Measurements from ENCODE around the gene CDH4. TPM values are rescaled to one million over a fixed set of nuclear protein-coding genes. Genes with fewer than 3 reads are reported as not detected.

CDH4 gene
- total RNA-seq, 1 donor from 2014 or later, result 3.2 TPM

GRCh38 chr20:61937146-61937962 is 685.3 kb downstream of the CDH4 start:
- no peak overlapping the region for H3K4me3 Mint-ChIP-seq (ENCODE audit: unreplicated experiment)
- Histone ChIP-seq H3K27me3 (ENCODE audit: insufficient read depth, low read length) (no peaks in the 10 kb centered on the region), H3K27ac (ENCODE audit: low read depth, low read length) (no peak overlapping the region), H3K9me3 (ENCODE audit: insufficient read depth, low read depth, low read length) (no peaks in the 10 kb centered on the region), H3K4me3 (ENCODE audit: insufficient read depth, low read depth, low read length) (no peak overlapping the region), H3K79me2 (ENCODE audit: insufficient read depth, low read length) (no peaks in the 10 kb centered on the region), H3K9ac (ENCODE audit: low read length) (no peak overlapping the region), H4K20me1 (ENCODE audit: insufficient read depth, low read length) (no peaks in the 10 kb centered on the region), H2AFZ (ENCODE audit: low read depth, low read length) (no peak overlapping the region), H3K4me1 (ENCODE audit: insufficient read depth, low read length) (no peaks in the 10 kb centered on the region), H3K4me2 (ENCODE audit: low read length) (no peak overlapping the region), H3K36me3 (ENCODE audit: insufficient read depth, low read length) (no peaks in the 10 kb centered on the region)
- no peak for TF ChIP-seq EZH2 (IDR thresholded peaks at IDR 0.05; ENCODE audit: insufficient read depth, low read length)
- TF ChIP-seq CTCF (IDR thresholded peaks at IDR 0.05; ENCODE audit: insufficient read depth, low read depth, low read length), result no peak
- peaks cover 2% of the 10 kb centered on the region for H3K36me3 Mint-ChIP-seq (ENCODE audit: low read depth, unreplicated experiment)
- DNase-seq (ENCODE audit: low read depth) (no peak), FAIRE-seq (no peak)
- no peaks in the 10 kb centered on the region for H3K9me3 Mint-ChIP-seq (ENCODE audit: unreplicated experiment)
- H3K4me1 Mint-ChIP-seq (ENCODE audit: low read depth, unreplicated experiment), result no peaks in the 10 kb centered on the region
- peaks cover 12% of the 10 kb centered on the region for H3K27me3 Mint-ChIP-seq (ENCODE audit: low read depth, unreplicated experiment)
- no peak overlapping the region for H3K27ac Mint-ChIP-seq (ENCODE audit: unreplicated experiment)

- Histone ChIP-seq H3K4me3 (ENCODE audit: insufficient read depth, low read depth, low read length) (no peak overlapping the region), H3K4me2 (ENCODE audit: low read length) (no peak overlapping the region), H3K36me3 (ENCODE audit: insufficient read depth, low read length) (no peaks in the 10 kb centered on the region), H4K20me1 (ENCODE audit: insufficient read depth, low read length) (no peaks in the 10 kb centered on the region), H3K9me3 (ENCODE audit: insufficient read depth, low read depth, low read length) (no peaks in the 10 kb centered on the region), H2AFZ (ENCODE audit: low read depth, low read length) (no peak overlapping the region), H3K27me3 (ENCODE audit: insufficient read depth, low read length) (no peaks in the 10 kb centered on the region), H3K79me2 (ENCODE audit: insufficient read depth, low read length) (no peaks in the 10 kb centered on the region), H3K27ac (ENCODE audit: low read depth, low read length) (no peak overlapping the region), H3K9ac (ENCODE audit: low read length) (no peak overlapping the region), H3K4me1 (ENCODE audit: insufficient read depth, low read length) (no peaks in the 10 kb centered on the region)
- H3K4me3 Mint-ChIP-seq (ENCODE audit: unreplicated experiment), result no peak overlapping the region
- H3K27ac Mint-ChIP-seq (ENCODE audit: unreplicated experiment), result no peak overlapping the region
- TF ChIP-seq EZH2 (IDR thresholded peaks at IDR 0.05; ENCODE audit: insufficient read depth, low read length), result no peak
- no peak for TF ChIP-seq CTCF (IDR thresholded peaks at IDR 0.05; ENCODE audit: insufficient read depth, low read depth, low read length)
- H3K9me3 Mint-ChIP-seq (ENCODE audit: unreplicated experiment), result no peaks in the 10 kb centered on the region
- FAIRE-seq (no peak), DNase-seq (ENCODE audit: low read depth) (no peak)
- H3K27me3 Mint-ChIP-seq (ENCODE audit: low read depth, unreplicated experiment), result peaks cover 10% of the 10 kb centered on the region
- H3K4me1 Mint-ChIP-seq (ENCODE audit: low read depth, unreplicated experiment), result no peaks in the 10 kb centered on the region
- H3K36me3 Mint-ChIP-seq (ENCODE audit: low read depth, unreplicated experiment), result peaks cover 2% of the 10 kb centered on the region
Observed at GRCh38 chr20:61937963-61938838, 686.1 kb downstream of the CDH4 start.

All from astrocyte (in vitro differentiated cells and primary cell).